HG03457 (cell line): ENCODE data around the gene PLCH2.
"Not testable (repeated sequence)": the region's sequence is repeated elsewhere in the genome, so short reads cannot be mapped to it uniquely, and the experiment has no call there.

Experiments used
- ATAC-seq: cut with Tn5 transposase; IDR thresholded peaks from one replicate; pipeline ENCODE4 v1.9.1; 2021; ENCODE audit warnings: moderate number of reproducible peaks; ENCODE audit not compliant: unreplicated experiment

PLCH2 gene

GRCh38 chr1:2442661-2443060 lies 33.4 kb upstream of the PLCH2 start:
- ATAC-seq = no peak

DNA sequence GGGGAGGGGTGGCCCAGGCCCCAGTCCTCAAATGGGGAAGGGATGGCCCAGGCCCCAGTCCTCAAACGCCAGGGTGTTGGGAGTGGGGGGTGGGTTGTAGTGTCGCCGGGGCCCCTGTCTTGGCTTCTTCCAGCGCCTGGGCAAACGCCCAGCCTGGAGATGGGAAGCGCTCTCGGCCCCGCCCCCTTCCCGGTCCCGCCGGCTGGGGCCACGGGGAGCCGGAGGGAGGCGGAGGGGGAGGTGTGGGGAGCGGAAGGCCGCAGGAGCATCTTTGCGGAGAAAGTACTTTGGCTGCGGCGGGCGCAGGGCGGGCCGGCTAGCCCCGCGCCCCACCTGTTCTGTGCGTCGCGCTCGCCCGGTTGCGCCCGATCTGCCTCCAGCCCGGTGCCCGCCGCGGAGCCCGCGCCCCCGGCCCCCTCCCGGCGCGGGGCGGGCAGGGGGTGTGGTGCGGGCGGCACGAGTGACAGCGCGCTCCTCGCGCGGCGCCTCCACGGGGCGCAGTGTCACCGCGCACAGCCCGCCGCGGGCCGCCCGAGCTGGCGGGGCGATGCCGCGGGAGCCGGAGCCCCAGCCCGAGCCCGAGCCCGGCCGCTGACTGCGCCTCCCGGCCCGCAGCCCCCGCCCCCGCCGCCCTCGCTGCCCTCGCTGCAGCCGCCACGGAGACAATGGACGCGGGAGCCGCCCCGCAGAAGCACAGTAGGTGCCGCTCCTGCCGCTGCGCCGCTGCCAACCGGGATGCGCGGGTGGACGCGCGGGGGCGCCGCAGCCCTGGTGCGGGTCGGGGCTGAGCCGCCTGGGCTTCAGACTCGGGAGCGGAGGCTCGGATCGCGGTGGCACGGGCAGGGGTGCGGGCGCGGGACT lies 32.6 kb upstream of the PLCH2 start:
- no peak for ATAC-seq

DNA sequence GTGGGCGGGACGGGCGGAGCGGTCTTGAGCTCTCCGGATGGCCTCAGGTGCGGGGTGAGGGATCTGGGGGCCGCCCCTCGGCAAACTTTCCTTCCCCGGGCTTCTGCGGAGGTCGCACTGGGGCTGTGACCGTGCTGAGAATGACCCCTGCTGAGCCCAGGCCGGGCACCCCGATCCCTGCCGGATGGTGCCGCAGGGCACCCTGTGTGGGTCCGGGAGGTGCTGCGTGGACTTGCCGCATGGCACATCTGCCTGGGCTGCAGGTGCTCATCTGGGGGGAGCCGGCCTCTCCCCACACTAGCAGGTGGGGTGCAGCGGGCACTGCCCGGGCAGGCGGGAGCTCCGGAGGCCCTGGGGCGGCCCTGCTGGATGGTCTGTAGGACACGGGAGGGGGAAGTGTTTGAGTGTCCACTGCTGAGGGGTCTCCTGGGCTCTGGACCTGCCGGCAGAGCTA lies 31.9 kb upstream of the PLCH2 start:
- ATAC-seq = no peak

DNA sequence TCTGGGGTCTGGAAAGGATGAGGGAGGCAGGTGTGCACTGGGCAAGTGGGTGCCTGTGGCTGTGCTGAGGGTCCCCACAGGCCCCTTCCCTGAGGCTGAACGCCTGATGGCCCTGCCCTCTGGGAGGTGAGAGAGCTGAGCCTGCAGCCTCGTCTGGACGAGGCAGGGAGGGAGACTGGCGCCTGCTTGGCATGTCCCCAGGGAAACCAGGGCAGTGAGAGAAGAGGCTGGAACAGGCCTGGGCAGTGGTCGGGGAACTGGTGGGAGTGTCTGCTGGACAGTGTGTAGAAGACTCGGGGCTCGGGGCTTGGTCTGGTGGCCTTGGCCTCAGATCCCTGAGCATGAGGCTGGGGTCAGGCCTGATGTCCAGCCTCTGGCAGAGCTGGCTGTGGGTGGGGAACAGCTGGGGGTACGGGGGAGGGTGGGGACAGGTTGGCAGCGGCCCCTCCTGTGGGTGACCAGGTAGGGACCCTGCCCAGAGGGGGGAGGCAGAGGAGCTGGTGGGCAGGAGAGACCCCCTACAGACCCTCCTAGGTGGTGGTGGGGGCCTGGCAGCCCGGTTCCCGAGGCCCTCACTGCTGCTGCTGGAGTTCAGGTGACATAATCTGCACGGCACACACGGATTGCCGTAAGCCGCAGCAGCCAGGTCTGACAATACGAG lies 30.8 kb upstream of the PLCH2 start:
- ATAC-seq = no peak

DNA sequence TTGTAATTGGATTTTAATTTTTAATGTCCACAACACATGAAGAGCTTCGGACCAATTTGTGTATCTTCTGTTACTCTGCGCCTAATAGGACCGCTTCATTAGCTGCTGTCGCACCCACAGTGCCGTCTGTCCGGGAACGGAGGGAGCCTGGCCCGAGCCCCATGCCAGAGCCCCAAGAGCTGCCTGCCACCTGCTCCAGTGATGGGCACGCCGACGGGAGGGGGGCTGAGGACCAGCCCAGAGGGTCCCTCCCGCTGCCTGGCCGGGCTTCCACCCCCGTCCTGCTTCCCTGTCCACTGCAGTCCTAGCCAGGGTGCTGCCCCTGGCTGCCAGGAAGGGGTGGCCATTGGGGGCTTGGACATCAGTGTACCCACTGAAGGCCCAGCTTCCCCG lies 30.3 kb upstream of the PLCH2 start:
- no peak for ATAC-seq

- no peak for ATAC-seq
Observed at GRCh38 chr1:2446394-2446793, 29.7 kb upstream of the PLCH2 start.

GRCh38 chr1:2446861-2447260 lies 29.2 kb upstream of the PLCH2 start:
- no peak for ATAC-seq

DNA sequence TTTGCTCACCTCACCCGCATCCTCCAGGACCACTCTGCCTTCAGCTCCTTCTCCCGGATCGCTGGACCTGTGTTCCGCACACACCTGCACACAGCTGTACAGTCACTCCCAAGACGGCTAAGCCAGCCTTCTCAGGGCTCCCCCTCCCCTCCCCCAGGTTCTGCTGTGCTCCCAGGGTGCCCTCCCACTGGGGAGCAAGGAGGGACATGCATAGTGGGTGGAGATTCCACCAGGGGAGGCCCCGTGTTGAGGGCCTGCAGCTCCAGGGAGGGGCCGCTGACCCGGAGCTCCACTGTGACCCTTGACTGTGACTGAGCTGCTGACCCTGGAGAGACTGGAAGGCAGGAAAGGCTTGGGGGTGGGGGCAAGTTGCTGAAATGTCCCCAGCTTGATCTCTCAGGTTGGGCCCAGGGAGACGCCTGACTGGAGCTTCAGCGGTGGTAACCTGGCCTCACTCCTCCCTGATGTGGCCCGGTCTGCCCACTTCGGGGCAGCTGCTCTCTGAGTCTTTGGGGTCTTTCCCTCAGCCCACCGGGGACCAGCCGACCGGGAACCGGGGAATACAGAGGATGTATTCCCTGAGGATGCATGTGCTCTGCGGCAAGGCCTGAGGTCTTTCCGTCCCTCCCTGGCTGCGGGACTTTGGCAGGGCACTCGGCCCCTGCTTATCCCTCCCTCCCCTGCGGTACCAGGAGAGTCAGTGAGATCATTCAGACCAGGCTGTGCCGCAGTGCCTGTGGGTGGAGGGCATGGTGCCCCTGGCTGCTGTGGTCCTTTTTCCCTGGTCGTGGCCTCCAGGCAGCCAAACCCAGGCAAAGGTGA lies 28.6 kb upstream of the PLCH2 start:
- ATAC-seq = no peak

DNA sequence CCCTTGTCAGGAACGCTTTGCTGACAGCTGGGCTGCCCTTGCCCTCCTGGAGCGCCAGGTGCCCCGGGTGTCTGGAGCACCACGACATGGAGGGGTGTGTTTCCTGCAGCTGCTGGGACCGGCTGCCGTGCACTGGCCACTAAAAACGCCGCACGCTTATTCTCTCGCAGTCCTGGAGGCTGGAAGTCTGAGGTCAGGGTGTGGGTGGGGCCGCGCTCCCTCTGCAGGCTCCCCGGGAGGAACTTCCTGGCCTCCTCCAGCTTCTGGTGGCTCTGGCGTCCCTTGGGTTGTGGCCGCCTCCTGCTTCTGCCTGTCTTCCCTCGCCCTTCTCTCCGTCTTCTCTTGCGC lies 28.0 kb upstream of the PLCH2 start:
- no peak for ATAC-seq

GRCh38 chr1:2449636-2450454 lies 26.2 kb upstream of the PLCH2 start:
- ATAC-seq = no peak

DNA sequence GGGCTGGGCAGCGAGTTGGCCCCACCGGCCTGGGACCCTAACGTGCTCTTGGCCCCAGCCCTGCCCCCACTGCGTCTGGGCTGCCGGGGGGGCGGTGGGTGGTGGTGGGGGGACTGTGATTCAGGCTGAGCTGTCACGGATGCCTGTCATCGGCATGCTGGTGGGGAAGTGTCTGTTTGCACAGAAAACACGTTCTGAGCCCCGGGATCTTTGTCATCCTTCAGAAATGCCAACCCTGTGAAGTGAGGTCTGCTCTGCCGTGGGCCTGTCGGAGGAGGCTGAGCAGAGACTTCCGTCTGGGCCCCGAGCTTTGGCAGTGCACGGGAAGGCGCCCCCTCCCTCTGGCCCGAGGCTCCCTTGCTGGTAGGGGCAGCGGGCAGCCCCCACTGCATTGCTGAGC lies 24.3 kb upstream of the PLCH2 start:
- no peak for ATAC-seq

GRCh38 chr1:2452201-2452931 lies 23.7 kb upstream of the PLCH2 start:
- ATAC-seq = no peak

DNA sequence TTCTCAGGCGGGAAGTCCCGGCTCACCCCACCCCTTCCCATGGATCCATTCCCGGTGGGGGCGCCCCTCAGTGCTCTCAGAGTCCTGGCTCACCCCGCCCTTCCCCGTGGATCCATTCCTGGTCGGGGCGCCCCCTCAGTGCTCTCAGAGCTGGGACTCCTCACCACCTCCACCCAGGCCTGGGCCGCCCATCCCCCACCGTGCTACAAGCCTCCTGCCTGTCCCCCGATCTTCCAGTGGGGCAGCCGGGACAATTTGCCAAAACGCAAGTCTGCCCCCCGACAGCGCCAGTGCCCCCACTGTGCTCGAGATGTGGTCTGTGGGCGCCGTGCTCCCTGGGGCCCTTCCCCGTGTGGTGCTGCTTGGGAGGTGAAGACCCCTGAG lies 23.2 kb upstream of the PLCH2 start:
- no peak for ATAC-seq

- ATAC-seq = no peak
Observed at GRCh38 chr1:2454227-2454626, 21.9 kb upstream of the PLCH2 start.

DNA sequence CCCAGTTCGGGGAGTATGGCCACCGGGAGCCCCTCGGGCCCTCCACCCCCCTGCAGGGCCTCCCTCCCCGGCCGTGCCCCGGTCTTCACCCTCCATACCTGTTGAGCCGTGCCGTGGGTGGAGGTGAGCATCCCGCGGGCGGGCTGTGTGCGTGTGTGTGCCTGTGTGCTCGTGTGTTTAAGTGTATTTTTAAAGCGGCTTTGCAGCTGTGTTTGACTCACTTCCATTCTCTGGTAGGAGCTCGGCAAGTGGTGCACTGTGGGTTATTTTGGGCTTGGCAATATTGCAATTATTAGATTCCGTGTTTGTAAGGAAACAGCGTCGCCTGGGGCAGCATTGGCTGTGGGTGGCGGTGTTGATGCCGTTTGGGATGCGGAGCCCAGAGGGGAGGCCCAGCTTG lies 20.3 kb upstream of the PLCH2 start:
- ATAC-seq = no peak

- no peak for ATAC-seq
Observed at GRCh38 chr1:2457444-2457843, 18.6 kb upstream of the PLCH2 start.

DNA sequence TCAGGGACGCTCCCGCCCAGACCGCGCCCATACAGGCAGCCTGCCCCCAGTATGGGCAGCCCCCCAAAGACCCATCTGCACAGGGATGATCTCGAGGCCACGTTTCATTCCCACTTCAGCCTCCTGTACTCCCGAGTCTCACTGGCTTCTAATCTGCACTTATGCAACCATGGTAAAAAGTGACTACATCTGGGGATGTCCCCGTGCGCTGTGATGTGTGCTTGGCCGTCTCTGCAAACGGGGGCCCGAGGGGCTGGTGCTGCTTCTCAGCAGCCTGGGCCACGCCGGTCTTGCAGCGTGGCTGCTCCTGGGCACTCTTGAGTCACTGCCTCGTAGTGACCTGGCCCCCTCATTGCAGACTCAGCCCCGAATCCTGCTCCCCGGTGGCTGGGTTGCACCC lies 17.4 kb upstream of the PLCH2 start:
- no peak for ATAC-seq

DNA sequence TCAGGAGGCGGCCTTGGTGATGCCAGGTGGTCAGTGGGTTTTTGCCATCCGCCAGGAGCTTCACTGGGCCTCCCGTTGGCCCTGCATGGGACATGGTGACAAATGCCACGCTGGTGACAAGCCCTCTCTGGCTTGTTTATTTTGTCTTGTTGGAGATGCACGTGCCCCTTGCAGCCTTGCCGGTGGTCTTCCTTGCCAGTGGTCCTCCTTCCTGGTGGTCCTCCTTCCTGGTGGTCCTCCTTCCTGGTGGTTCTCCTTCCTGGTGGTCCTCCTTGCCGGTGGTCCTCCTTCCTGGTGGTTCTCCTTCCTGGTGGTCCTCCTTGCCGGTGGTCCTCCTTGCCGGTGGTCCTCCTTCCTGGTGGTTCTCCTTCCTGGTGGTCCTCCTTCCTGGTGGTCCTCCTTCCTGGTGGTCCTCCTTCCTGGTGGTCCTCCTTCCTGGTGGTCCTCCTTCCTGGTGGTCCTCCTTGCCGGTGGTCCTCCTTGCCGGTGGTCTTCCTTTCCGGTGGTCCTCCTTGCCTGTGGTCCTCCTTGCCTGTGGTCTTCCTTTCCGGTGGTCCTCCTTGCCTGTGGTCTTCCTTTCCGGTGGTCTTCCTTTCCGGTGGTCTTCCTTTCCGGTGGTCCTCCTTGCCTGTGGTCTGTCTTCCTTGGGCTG lies 16.9 kb upstream of the PLCH2 start:
- ATAC-seq = not testable (repeated sequence)

GRCh38 chr1:2459757-2460156 lies 16.3 kb upstream of the PLCH2 start:
- no peak for ATAC-seq

- ATAC-seq = no peak
Observed at GRCh38 chr1:2460203-2460602, 15.9 kb upstream of the PLCH2 start.
